ENCODE results near the gene KRT6A. TPM values are rescaled to one million over a fixed set of nuclear protein-coding genes. Genes with fewer than 3 reads are reported as not detected.

KRT6A gene
- total and polyA plus RNA-seq, 2 of the 13 experiments (the other 11 are each of a cell fraction or from before 2014, with no cell fraction given): 0.13 TPM; not detected in 1

- no peak overlapping the region for H3K4me3 ChIP-seq (replicated peaks in 1 of 3; ENCODE audit: insufficient read depth in 1 of 3, low read depth in 2 of 3, low read length in 3 of 3)
- no peak for ATAC-seq
- H3K9ac ChIP-seq (ENCODE audit: insufficient read depth, low read depth, low read length): no peak overlapping the region
- H3K27ac ChIP-seq (ENCODE audit: extremely low read length, insufficient read depth, low read length): no peak overlapping the region
- 0% methylated on average over 2 of the region's 4 CpGs for WGBS (ENCODE audit: low lambda C conversion rate)
- no peaks in the 10 kb centered on the region for H4K20me1 ChIP-seq (ENCODE audit: insufficient read depth, low read length)
- H3K36me3 ChIP-seq (replicated peaks in 1 of 2; ENCODE audit: control insufficient read depth in 1 of 2, insufficient read depth in 2 of 2, low read length in 2 of 2): no peaks in the 10 kb centered on the region
- peaks cover 3 to 14% of the 10 kb centered on the region in 2 experiments; a peak in 4 of 5 replicates for H3K27me3 ChIP-seq (ENCODE audit: control insufficient read depth in 1 of 2, insufficient read depth in 2 of 2, low read length in 2 of 2)
- intact Hi-C loops (cut with micrococcal nuclease; ENCODE audit: unreplicated experiment) (no loop called here), in situ Hi-C loops (cut with HindIII; ENCODE audit: extremely low pct_ligation_motif_present, low pct_unique_long_range_greater_than_20kb) (loop anchor here (25.0 kb wide), 1 partner anchor 390 kb away; no protein-coding TSS in a partner anchor)
- ChIA-PET POLR2A (no interaction called here), CTCF (ENCODE audit: low intra/inter-chr PET ratio, low total read pairs) (no interaction called here)
- BruUV-seq (replicated peaks): no TSS peak
- no peak for DNase-seq (ENCODE audit: low spot score)
- no peak overlapping the region for H2AFZ ChIP-seq (ENCODE audit: low read length)
- H3K9me3 ChIP-seq (ENCODE audit: low read length): no peaks in the 10 kb centered on the region
- FAIRE-seq: no peak
- no peaks in the 10 kb centered on the region for H3K79me2 ChIP-seq (ENCODE audit: insufficient read depth, low read length)
- TF ChIP-seq, protein P1, sequence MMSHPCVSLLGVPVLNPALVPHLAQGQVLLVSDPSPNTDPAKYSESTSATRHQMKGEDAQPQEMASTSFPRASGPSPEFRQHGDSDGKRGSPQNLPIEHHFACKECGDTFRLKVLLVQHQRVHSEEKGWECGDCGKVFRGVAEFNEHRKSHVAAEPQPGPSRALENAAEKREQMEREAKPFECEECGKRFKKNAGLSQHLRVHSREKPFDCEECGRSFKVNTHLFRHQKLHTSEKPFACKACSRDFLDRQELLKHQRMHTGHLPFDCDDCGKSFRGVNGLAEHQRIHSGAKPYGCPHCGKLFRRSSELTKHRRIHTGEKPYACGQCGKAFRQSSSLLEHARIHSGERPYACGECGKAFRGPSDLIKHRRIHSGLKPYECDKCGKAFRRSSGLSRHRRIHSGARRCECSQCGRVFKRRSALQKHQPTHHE (CRISPR knock-in tag; IDR thresholded peaks at IDR 0.05; ENCODE audit: borderline replicate concordance): no peak
- no peak for TF ChIP-seq CBX5 (CRISPR knock-in tag; IDR thresholded peaks at IDR 0.05; ENCODE audit: borderline replicate concordance)
- H3K4me1 ChIP-seq (ENCODE audit: insufficient read depth, low read length): no peaks in the 10 kb centered on the region
- no peak overlapping the region for H3K4me2 ChIP-seq (ENCODE audit: low read depth, low read length)
Observed at GRCh38 chr12:52527121-52527800, 34.2 kb upstream of the KRT6A start.

- BruUV-seq (replicated peaks): no TSS peak
- Histone ChIP-seq H3K4me2 (ENCODE audit: low read depth, low read length) (no peak overlapping the region), H3K79me2 (ENCODE audit: insufficient read depth, low read length) (no peaks in the 10 kb centered on the region), H3K27me3 (ENCODE audit: control insufficient read depth in 1 of 2, insufficient read depth in 2 of 2, low read length in 2 of 2) (peaks cover 6 to 14% of the 10 kb centered on the region in 2 experiments; a peak in 4 of 5 replicates), H4K20me1 (ENCODE audit: insufficient read depth, low read length) (no peaks in the 10 kb centered on the region), H3K27ac (ENCODE audit: extremely low read length, insufficient read depth, low read length) (no peak overlapping the region), H3K4me1 (ENCODE audit: insufficient read depth, low read length) (no peaks in the 10 kb centered on the region), H3K36me3 (replicated peaks in 1 of 2; ENCODE audit: control insufficient read depth in 1 of 2, insufficient read depth in 2 of 2, low read length in 2 of 2) (no peaks in the 10 kb centered on the region), H3K9me3 (ENCODE audit: low read length) (no peaks in the 10 kb centered on the region), H3K4me3 (replicated peaks in 1 of 3; ENCODE audit: insufficient read depth in 1 of 3, low read depth in 2 of 3, low read length in 3 of 3) (no peak overlapping the region), H2AFZ (ENCODE audit: low read length) (no peak overlapping the region), H3K9ac (ENCODE audit: insufficient read depth, low read depth, low read length) (no peak overlapping the region)
- WGBS (ENCODE audit: low lambda C conversion rate): 28% methylated on average over 7 of the region's 8 CpGs
- no peak for ATAC-seq
- in situ Hi-C loops (cut with HindIII; ENCODE audit: extremely low pct_ligation_motif_present, low pct_unique_long_range_greater_than_20kb) (loop anchor here (25.0 kb wide), 1 partner anchor 389 kb away; no protein-coding TSS in a partner anchor), intact Hi-C loops (cut with micrococcal nuclease; ENCODE audit: unreplicated experiment) (no loop called here)
- ChIA-PET CTCF (ENCODE audit: low intra/inter-chr PET ratio, low total read pairs) (no interaction called here), POLR2A (no interaction called here)
- no peak for FAIRE-seq
- DNase-seq (ENCODE audit: low spot score): no peak
- TF ChIP-seq GPN1 (CRISPR knock-in tag; IDR thresholded peaks at IDR 0.05; ENCODE audit: borderline replicate concordance) (no peak), ZNF362 (CRISPR knock-in tag; IDR thresholded peaks at IDR 0.05; ENCODE audit: borderline replicate concordance) (no peak), ZNF687 (CRISPR knock-in tag; IDR thresholded peaks at IDR 0.05) (no peak), CCDC6 (CRISPR knock-in tag; IDR thresholded peaks at IDR 0.05) (no peak), SMYD3 (CRISPR knock-in tag; IDR thresholded peaks at IDR 0.05) (no peak), ZNF883 (CRISPR knock-in tag; IDR thresholded peaks at IDR 0.05; ENCODE audit: not compliant biosample characterization) (no peak), GABPA (IDR thresholded peaks at IDR 0.05; ENCODE audit: low read depth, low read length) (no peak), GABPA (CRISPR knock-in tag; IDR thresholded peaks at IDR 0.05; ENCODE audit: low read depth) (no peak), CENPT (CRISPR knock-in tag; IDR thresholded peaks at IDR 0.05; ENCODE audit: low read depth) (no peak)
Observed at GRCh38 chr12:52526511-52526951, 33.5 kb upstream of the KRT6A start.
